HepG2 (cell line): Measurements from ENCODE around the gene FAHD1.

Experiments
- GTF2F1 ChIP-seq: fragments of 150-350 bp; IDR thresholded peaks from 2 replicates; pipeline ENCODE4 v1.6.1; 2014; ENCODE audit warnings: low read length
- TGIF2 ChIP-seq: IDR thresholded peaks from 2 replicates; pipeline ENCODE4 v1.6.1; 2016; ENCODE audit warnings: control low read depth, missing compliant biosample characterization
- ZIK1 ChIP-seq: sonication (generic); formaldehyde crosslinking; IDR thresholded peaks from 2 replicates; pipeline ENCODE4 v1.5.0; 2020; ENCODE audit warnings: mild to moderate bottlenecking, low read depth, missing genetic modification reagents, borderline replicate concordance
- ZNF30 ChIP-seq: sonication (generic); formaldehyde crosslinking; IDR thresholded peaks from 2 replicates; pipeline ENCODE4 v1.5.0; 2020; ENCODE audit warnings: mild to moderate bottlenecking, missing genetic modification reagents
- TF ChIP-seq, protein P1 (sequence below): sonication (generic); formaldehyde crosslinking; IDR thresholded peaks from 2 replicates; pipeline ENCODE4 v1.5.1; 2020; ENCODE audit warnings: missing genetic modification reagents, mild to moderate bottlenecking, borderline replicate concordance
- TF ChIP-seq, protein P2 (sequence below): sonication (generic); formaldehyde crosslinking; IDR thresholded peaks from 2 replicates; pipeline ENCODE4 v1.5.0; 2020; ENCODE audit warnings: mild to moderate bottlenecking, missing genetic modification reagents, moderate library complexity

DNA sequence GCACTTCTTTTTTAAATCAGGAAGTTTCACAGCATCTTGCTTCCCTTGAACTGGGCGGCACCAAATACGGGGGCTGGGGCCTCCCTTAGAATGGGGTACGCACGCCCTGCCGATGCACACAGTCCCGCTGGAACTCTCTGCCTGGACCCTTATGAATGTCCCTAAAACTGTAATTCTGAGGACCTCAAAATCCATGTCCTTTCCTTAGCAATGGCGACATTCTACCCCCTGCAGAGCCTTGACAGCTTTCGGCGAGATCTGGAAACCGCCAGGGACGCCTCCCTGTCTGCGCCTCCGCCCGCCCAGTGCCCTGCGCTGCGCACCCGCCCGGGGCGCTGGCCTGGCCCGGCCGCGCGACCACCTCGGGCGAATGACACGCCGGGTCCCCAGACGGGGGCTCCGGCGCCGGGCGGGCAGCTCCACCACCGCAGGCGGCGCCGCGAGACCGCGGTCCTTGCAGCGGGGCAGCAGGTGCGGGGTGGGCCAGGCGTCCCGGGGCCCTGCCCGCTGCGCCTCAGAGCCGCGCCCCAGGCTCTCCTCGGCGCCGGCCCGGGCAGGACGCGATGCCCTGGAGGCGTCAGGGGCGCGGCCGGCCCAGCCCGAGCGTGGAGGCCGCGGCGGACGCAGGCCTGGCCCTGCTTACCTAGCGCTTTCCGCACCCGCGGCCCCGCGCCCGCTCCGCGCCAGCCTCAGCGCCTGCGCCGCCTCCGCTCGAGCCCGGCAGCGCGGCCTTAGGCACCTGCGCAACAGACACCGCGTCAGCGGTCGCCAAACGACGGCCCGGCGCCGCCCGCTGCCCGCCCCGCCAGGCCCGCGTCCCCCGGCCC lies 929 bp upstream of the FAHD1 start:
- peak; percentile 72; the same call in 1 of the 2 replicates for TF ChIP-seq TGIF2 (CRISPR knock-in tag)
- TF ChIP-seq ZNF30 (CRISPR knock-in tag): no peak
- TF ChIP-seq ZIK1 (CRISPR knock-in tag): no peak
- no peak for TF ChIP-seq GTF2F1
- TF ChIP-seq, protein P1, sequence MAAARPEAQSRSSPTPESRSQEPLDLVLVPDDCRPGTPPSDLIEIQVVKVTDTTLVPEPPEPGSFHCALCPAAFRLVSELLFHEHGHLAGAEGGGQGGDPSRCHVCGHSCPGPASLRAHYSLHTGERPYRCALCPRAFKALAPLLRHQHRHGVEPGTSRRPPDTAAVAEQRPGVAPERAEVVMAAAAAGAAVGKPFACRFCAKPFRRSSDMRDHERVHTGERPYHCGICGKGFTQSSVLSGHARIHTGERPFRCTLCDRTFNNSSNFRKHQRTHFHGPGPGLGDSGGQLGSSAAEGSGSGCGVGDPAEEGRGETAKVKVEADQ (CRISPR knock-in tag): no peak
- TF ChIP-seq, protein P2, sequence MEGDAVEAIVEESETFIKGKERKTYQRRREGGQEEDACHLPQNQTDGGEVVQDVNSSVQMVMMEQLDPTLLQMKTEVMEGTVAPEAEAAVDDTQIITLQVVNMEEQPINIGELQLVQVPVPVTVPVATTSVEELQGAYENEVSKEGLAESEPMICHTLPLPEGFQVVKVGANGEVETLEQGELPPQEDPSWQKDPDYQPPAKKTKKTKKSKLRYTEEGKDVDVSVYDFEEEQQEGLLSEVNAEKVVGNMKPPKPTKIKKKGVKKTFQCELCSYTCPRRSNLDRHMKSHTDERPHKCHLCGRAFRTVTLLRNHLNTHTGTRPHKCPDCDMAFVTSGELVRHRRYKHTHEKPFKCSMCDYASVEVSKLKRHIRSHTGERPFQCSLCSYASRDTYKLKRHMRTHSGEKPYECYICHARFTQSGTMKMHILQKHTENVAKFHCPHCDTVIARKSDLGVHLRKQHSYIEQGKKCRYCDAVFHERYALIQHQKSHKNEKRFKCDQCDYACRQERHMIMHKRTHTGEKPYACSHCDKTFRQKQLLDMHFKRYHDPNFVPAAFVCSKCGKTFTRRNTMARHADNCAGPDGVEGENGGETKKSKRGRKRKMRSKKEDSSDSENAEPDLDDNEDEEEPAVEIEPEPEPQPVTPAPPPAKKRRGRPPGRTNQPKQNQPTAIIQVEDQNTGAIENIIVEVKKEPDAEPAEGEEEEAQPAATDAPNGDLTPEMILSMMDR: no peak
